HCT116 (cell line): ENCODE measurements around the gene XRCC3. TPM values are rescaled to one million over a fixed set of nuclear protein-coding genes. Genes with fewer than 3 reads are reported as not detected.

Experiments used
- ATAC-seq: fragments of 200-7000 bp; cut with Tn5 transposase; 2 replicates; pipeline ENCODE4 v1.9.1; 2020; ENCODE audit warnings: mild to moderate bottlenecking, moderate library complexity
- BruUV-seq: library from RNA; stranded (reverse); fragments of 400-500 nt; replicated peaks from 2 replicates; lab custom pipeline; 2021; lab: Mats Ljungman, UMichigan
- CTCF ChIA-PET: fragments of 300-600 bp; sonication (Branson Sonifier 250); formaldehyde crosslinking; loops from one replicate; lab custom pipeline; 2021; ENCODE audit warnings: antibody characterized with exemption; lab: Charles Lee
- POLR2A ChIA-PET: fragments of 300-600, 350-600 bp; sonication (Branson Sonifier 250); formaldehyde crosslinking; loops from one replicate; lab custom pipeline; 2021; ENCODE audit warnings: antibody characterized with exemption; lab: Charles Lee
- RAD21 ChIA-PET, 2 experiments: fragments of 300-600 bp; sonication (Branson Sonifier 250); formaldehyde crosslinking; loops; one replicate each; lab custom pipeline; 2023; ENCODE audit warnings: low total read pairs in 2 of 2; ENCODE audit not compliant: uncharacterized antibody in 2 of 2, unreplicated experiment in 2 of 2, low non-redundant PET in 1 of 2; lab: Charles Lee
- DNase-seq: peaks from one replicate; pipeline ENCODE4 v3.0.0-alpha.2; 2010; ENCODE audit warnings: low read depth, low spot score
- H2AFZ ChIP-seq: fragments of 200-600 bp; shearing (Covaris generic), sonication (generic); 2 replicates; pipeline ENCODE4 v1.6.1; 2017; ENCODE audit warnings: low read depth, mixed run types, mixed read lengths, antibody characterized with exemption, low read length; ENCODE audit not compliant: poor library complexity, severe bottlenecking
- H3K27ac ChIP-seq: 2 replicates; pipeline ENCODE4 v1.5.1; 2012; ENCODE audit warnings: low read depth, low read length
- H3K27me3 ChIP-seq: fragments of 200-600 bp; sonication (generic); 2 replicates; pipeline ENCODE4 v1.6.1; 2016; ENCODE audit warnings: mixed run types, low read length, mixed read lengths; ENCODE audit not compliant: insufficient read depth
- H3K36me3 ChIP-seq, 2 experiments: fragments of 200-500 bp in 1 of 2; fragments of 200-600 bp in 1 of 2; sonication (Bioruptor generic) in 1 of 2; sonication (generic) in 1 of 2; 2 replicates each; pipeline versions ENCODE4 v1.5.1 to v1.6.1; 2014 to 2016; ENCODE audit warnings: low read length in 2 of 2, inconsistent platforms in 1 of 2, mixed read lengths in 1 of 2, mixed run types in 1 of 2; ENCODE audit not compliant: insufficient read depth in 2 of 2, control insufficient read depth in 1 of 2
- H3K4me1 ChIP-seq, 2 experiments: fragments of 200-600 bp in 1 of 2; sonication (generic) in 1 of 2; 2 replicates each; pipeline versions ENCODE4 v1.5.1 to v1.6.1; 2012 to 2017; ENCODE audit warnings: low read length in 2 of 2, inconsistent platforms in 1 of 2, mild to moderate bottlenecking in 1 of 2, mixed read lengths in 1 of 2, mixed run types in 1 of 2, moderate library complexity in 1 of 2; ENCODE audit not compliant: insufficient read depth in 2 of 2, control insufficient read depth in 1 of 2
- H3K4me2 ChIP-seq: fragments of 200-600 bp; sonication (generic); 2 replicates; pipeline ENCODE4 v1.6.1; 2017; ENCODE audit warnings: mixed run types, low read length, mixed read lengths
- H3K4me3 ChIP-seq, 2 experiments: fragments of 200-600 bp in 1 of 2; sonication (generic) in 1 of 2; replicated peaks in 1 of 2; 2 replicates each; pipeline ENCODE4 v1.5.1; 2011 to 2016; ENCODE audit warnings: low read length in 2 of 2, control low read depth in 1 of 2, low read depth in 1 of 2, mild to moderate bottlenecking in 1 of 2, mixed read lengths in 1 of 2, mixed run types in 1 of 2
- H3K79me2 ChIP-seq: fragments of 200-600 bp; sonication (generic); 2 replicates; pipeline ENCODE4 v1.6.1; 2017; ENCODE audit warnings: mild to moderate bottlenecking, mixed run types, low read length, moderate library complexity, mixed read lengths; ENCODE audit not compliant: insufficient read depth
- H3K9ac ChIP-seq: fragments of 200-600 bp; sonication (generic); 2 replicates; pipeline ENCODE4 v1.6.1; 2016; ENCODE audit warnings: low read length, mixed read lengths
- H3K9me2 ChIP-seq: fragments of 200-600 bp; sonication (generic), shearing (Covaris generic); 2 replicates; pipeline ENCODE4 v1.6.1; 2017; ENCODE audit warnings: mixed run types, mild to moderate bottlenecking, moderate library complexity; ENCODE audit not compliant: insufficient read depth
- H3K9me3 ChIP-seq, 2 experiments: fragments of 200-500 bp in 1 of 2; fragments of 200-600 bp in 1 of 2; sonication (Bioruptor generic) in 1 of 2; sonication (generic) in 1 of 2; 2 replicates each; pipeline ENCODE4 v1.6.1; 2014 to 2017; ENCODE audit warnings: low read length in 2 of 2, mixed read lengths in 2 of 2, inconsistent platforms in 1 of 2, low read depth in 1 of 2, mild to moderate bottlenecking in 1 of 2, mixed run types in 1 of 2, moderate library complexity in 1 of 2; ENCODE audit not compliant: control insufficient read depth in 1 of 2, insufficient read depth in 1 of 2
- H4K20me1 ChIP-seq: fragments of 200-600 bp; sonication (generic), shearing (Covaris generic); 2 replicates; pipeline ENCODE4 v1.6.1; 2017; ENCODE audit warnings: mixed run types, mild to moderate bottlenecking, moderate library complexity; ENCODE audit not compliant: insufficient read depth
- CTCF ChIP-seq, 3 experiments: fragments of 200-600 bp in 1 of 3; sonication (generic) in 1 of 3; IDR thresholded peaks in 2 of 3; conservative IDR thresholded peaks in 1 of 3; 2 replicates each; pipeline ENCODE4 v1.5.1; 2012 to 2017; ENCODE audit warnings: low read depth in 2 of 3, low read length in 2 of 3, antibody characterized with exemption in 1 of 3, borderline replicate concordance in 1 of 3, control low read depth in 1 of 3, mild to moderate bottlenecking in 1 of 3, mixed read lengths in 1 of 3, mixed run types in 1 of 3, moderate library complexity in 1 of 3; ENCODE audit not compliant: insufficient read depth in 1 of 3
- JUND ChIP-seq: IDR thresholded peaks from 2 replicates; pipeline ENCODE4 v1.6.1; 2012
- MAX ChIP-seq: IDR thresholded peaks from 2 replicates; pipeline ENCODE4 v1.6.1; 2012
- RAD21 ChIP-seq: IDR thresholded peaks from 2 replicates; pipeline ENCODE4 v1.6.1; 2012; ENCODE audit warnings: low read depth, mild to moderate bottlenecking
- REST ChIP-seq: IDR thresholded peaks from 2 replicates; pipeline ENCODE4 v1.6.1; 2012; ENCODE audit warnings: low read depth
- TCF7L2 ChIP-seq: IDR thresholded peaks from 2 replicates; pipeline ENCODE4 v1.7.0; 2011; ENCODE audit warnings: borderline replicate concordance, inconsistent platforms; ENCODE audit not compliant: insufficient read depth, insufficient read length; ENCODE audit errors: extremely low read depth
- ZFX ChIP-seq: fragments of 450-650 bp; IDR thresholded peaks from 2 replicates; pipeline ENCODE4 v1.6.1; 2017
- ZNF274 ChIP-seq: fragments of 200-500 bp; sonication (Bioruptor generic); IDR thresholded peaks from 2 replicates; pipeline ENCODE4 v1.6.1; 2014; ENCODE audit warnings: mild to moderate bottlenecking, low read depth, low read length, inconsistent platforms
- intact Hi-C: fragments of 100-400 bp; cut with micrococcal nuclease; formaldehyde crosslinking; loops from 2 replicates; pipeline ENCODE4 v1.10.0; 2022
- total RNA-seq: library from RNA; stranded (reverse); gene quantifications from one replicate; pipeline ENCODE4 v1.2.1, GENCODE V29; 2021; ENCODE audit not compliant: unreplicated experiment

XRCC3 gene
- total RNA-seq, 1 experiment from 2014 or later = 48.7 TPM

GRCh38 chr14:103680491-103681231 is 34.6 kb downstream of the XRCC3 start (continued):
- TF ChIP-seq REST = no peak
- TF ChIP-seq CTCF (IDR thresholded peaks at IDR 0.05 in 2 of 3, conservative IDR thresholded peaks at IDR 0.05 in 1 of 3; ENCODE audit: borderline replicate concordance in 1 of 3, insufficient read depth in 1 of 3, low read depth in 2 of 3, low read length in 2 of 3) = no peak
- no peak for TF ChIP-seq ZFX
- TF ChIP-seq, all 23 proteins: peak for 0

GRCh38 chr14:103679351-103679750 is 35.9 kb downstream of the XRCC3 start:
- Histone ChIP-seq H3K4me3 (no peak overlapping the region), H2AFZ (no peak overlapping the region), H3K9ac (no peak overlapping the region), H3K9me2 (no peaks in the 10 kb centered on the region), H3K36me3 (peaks cover 61 to 64% of the 10 kb centered on the region in 2 experiments; a peak in 3 of 4 replicates), H4K20me1 (no peaks in the 10 kb centered on the region), H3K9me3 (no peaks in the 10 kb centered on the region), H3K27ac (no peak overlapping the region), H3K4me2 (no peak overlapping the region), H3K4me1 (no peaks in the 10 kb centered on the region), H3K79me2 (peaks cover 11% of the 10 kb centered on the region; the same call in 1 of the 2 replicates), H3K27me3 (no peaks in the 10 kb centered on the region)
- ChIA-PET CTCF (interaction anchor here (1.0 kb wide), 1 partner anchor 14 kb away, joined by 3 read pairs; no protein-coding TSS in a partner anchor), RAD21 (no interaction called here), POLR2A (no interaction called here)
- peak; percentile 95 for ATAC-seq
- BruUV-seq = no TSS peak
- no peak for TF ChIP-seq ZNF274
- TF ChIP-seq ZFX = no peak
- no peak for TF ChIP-seq REST
- TF ChIP-seq CTCF (IDR thresholded peaks at IDR 0.05 in 2 of 3, conservative IDR thresholded peaks at IDR 0.05 in 1 of 3; ENCODE audit: borderline replicate concordance in 1 of 3, insufficient read depth in 1 of 3, low read depth in 2 of 3, low read length in 2 of 3) = peak; percentile 31 to 64 (median 54); a peak in 5 of 6 replicates
- peak; percentile 47 for TF ChIP-seq RAD21
- peak; percentile 47; the same call in 1 of the 2 replicates for TF ChIP-seq MAX
- TF ChIP-seq JUND = no peak
- no peak for TF ChIP-seq TCF7L2
- peak; percentile 3 for DNase-seq
- intact Hi-C loops = loop anchor here (2.0 kb wide), 1 partner anchor 107 kb away; no protein-coding TSS in a partner anchor
